ENCODE measurements around the gene IL1R1.

GRCh38 chr2:102191501-102191900, 49.0 kb downstream of the IL1R1 start:
- TF ChIP-seq POLR2A (IDR thresholded peaks at IDR 0.05): no peak
- no peak for TF ChIP-seq CTCF (IDR thresholded peaks at IDR 0.05 in 8 of 11, conservative IDR thresholded peaks at IDR 0.05 in 3 of 11)
- TF ChIP-seq POLR2AphosphoS5 (IDR thresholded peaks at IDR 0.05): no peak

Data from spleen (tissue), 7 donors.